ENCODE measurements around the gene RASA2.

DNA sequence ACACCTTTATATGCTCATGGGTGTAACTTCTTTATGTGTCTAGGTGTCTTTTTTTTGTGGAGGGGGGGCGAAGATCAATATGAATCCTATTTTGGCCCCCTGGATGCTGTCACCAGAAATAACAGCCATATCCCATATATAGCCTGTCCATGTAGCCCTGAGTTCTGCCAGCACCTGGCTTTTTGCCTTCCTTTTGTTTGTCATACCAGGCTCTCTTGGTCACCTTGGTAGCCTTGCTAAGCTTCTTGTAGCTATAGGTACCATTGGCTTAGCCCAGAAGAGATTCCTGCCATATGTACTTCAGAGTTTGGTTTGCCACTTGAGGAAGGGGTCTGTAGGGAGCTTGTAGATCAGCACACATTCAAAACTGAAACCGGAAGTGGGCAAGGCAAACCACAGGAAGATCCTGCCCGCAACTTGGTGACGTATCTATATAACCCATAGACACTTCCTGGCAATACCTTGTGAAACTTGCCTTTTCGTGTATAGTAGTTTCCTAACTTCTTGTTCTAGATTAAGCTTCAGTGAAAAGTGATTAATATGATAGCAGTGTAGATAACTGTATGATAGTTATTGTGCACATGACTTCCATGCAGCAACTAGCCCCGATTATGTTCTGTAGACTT is 11.9 kb downstream of the RASA2 start:
- no peak for TF ChIP-seq ZNF766 (CRISPR knock-in tag; conservative IDR thresholded peaks at IDR 0.05)
- TF ChIP-seq HCFC1 (IDR thresholded peaks at IDR 0.05; ENCODE audit: low read depth, low read length), result no peak
- no peak for TF ChIP-seq CREB1 (IDR thresholded peaks at IDR 0.05)
- TF ChIP-seq CREB1 (CRISPR knock-in tag; IDR thresholded peaks at IDR 0.05), result no peak
- TF ChIP-seq, protein P1, sequence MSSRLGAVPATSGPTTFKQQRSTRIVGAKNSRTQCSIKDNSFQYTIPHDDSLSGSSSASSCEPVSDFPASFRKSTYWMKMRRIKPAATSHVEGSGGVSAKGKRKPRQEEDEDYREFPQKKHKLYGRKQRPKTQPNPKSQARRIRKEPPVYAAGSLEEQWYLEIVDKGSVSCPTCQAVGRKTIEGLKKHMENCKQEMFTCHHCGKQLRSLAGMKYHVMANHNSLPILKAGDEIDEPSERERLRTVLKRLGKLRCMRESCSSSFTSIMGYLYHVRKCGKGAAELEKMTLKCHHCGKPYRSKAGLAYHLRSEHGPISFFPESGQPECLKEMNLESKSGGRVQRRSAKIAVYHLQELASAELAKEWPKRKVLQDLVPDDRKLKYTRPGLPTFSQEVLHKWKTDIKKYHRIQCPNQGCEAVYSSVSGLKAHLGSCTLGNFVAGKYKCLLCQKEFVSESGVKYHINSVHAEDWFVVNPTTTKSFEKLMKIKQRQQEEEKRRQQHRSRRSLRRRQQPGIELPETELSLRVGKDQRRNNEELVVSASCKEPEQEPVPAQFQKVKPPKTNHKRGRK (tag; IDR thresholded peaks at IDR 0.05), result no peak

Data from K562 (cell line).